ENCODE data around the gene STAC2.

DNA sequence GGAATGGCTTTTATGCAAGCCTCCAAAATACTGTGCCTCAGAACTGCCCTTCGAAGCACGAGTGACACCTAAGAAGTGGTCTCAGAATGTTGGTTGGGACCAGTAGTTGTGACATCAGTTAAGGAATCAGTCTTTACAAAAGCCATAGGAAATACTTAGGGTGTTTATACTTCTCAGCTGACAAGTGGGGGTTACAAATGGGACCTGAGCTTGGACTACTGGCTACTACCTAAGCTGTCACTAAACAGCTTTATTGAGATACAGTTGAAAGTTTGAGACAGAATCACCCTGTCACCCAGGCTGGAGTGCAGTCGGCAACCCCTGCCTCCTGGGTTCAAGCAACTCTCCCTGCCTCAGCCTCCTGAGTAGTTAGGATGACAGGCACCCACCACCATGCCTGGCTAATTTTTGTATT lies 20.6 kb downstream of the STAC2 start:
- TF ChIP-seq ETV6 (IDR thresholded peaks at IDR 0.05; ENCODE audit: borderline replicate concordance in 1 of 2, low read depth in 2 of 2, low read length in 1 of 2) (no peak), ETV6 (CRISPR knock-in tag; IDR thresholded peaks at IDR 0.05; ENCODE audit: borderline replicate concordance) (no peak), EZH2 (IDR thresholded peaks at IDR 0.05; ENCODE audit: borderline replicate concordance, low read depth, low read length) (no peak), GATAD2A (IDR thresholded peaks at IDR 0.05) (no peak), PTBP1 (IDR thresholded peaks at IDR 0.05; ENCODE audit: low read depth, low read length) (no peak), CHD4 (IDR thresholded peaks at IDR 0.05; ENCODE audit: insufficient read depth, insufficient replicate concordance, low read depth, low read length, poor library complexity, severe bottlenecking) (no peak), RAD21 (CRISPR knock-in tag; conservative IDR thresholded peaks at IDR 0.05 in 1 of 2, IDR thresholded peaks at IDR 0.05 in 1 of 2) (no peak), FOXM1 (IDR thresholded peaks at IDR 0.05; ENCODE audit: low read depth) (no peak), FOXM1 (CRISPR knock-in tag; IDR thresholded peaks at IDR 0.05; ENCODE audit: low read depth) (no peak), ZNF23 (CRISPR knock-in tag; IDR thresholded peaks at IDR 0.05) (no peak), TCF7L2 (IDR thresholded peaks at IDR 0.05; ENCODE audit: low read depth, low read length) (no peak), EP300 (IDR thresholded peaks at IDR 0.05; ENCODE audit: low read length) (no peak), POLR2AphosphoS5 (IDR thresholded peaks at IDR 0.05; ENCODE audit: control insufficient read depth, insufficient read depth, low read depth, low read length) (peak; percentile 73; the same call in 1 of the 2 replicates), FOXJ3 (CRISPR knock-in tag; IDR thresholded peaks at IDR 0.05) (no peak), CHD2 (IDR thresholded peaks at IDR 0.05; ENCODE audit: low read depth, low read length) (no peak)
- TF ChIP-seq, protein P1, sequence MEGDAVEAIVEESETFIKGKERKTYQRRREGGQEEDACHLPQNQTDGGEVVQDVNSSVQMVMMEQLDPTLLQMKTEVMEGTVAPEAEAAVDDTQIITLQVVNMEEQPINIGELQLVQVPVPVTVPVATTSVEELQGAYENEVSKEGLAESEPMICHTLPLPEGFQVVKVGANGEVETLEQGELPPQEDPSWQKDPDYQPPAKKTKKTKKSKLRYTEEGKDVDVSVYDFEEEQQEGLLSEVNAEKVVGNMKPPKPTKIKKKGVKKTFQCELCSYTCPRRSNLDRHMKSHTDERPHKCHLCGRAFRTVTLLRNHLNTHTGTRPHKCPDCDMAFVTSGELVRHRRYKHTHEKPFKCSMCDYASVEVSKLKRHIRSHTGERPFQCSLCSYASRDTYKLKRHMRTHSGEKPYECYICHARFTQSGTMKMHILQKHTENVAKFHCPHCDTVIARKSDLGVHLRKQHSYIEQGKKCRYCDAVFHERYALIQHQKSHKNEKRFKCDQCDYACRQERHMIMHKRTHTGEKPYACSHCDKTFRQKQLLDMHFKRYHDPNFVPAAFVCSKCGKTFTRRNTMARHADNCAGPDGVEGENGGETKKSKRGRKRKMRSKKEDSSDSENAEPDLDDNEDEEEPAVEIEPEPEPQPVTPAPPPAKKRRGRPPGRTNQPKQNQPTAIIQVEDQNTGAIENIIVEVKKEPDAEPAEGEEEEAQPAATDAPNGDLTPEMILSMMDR (IDR thresholded peaks at IDR 0.05 in 2 of 3, conservative IDR thresholded peaks at IDR 0.05 in 1 of 3; ENCODE audit: insufficient read depth in 2 of 3, low read depth in 1 of 3, low read length in 3 of 3), result no peak

Data from K562 (cell line).